Measurements from ENCODE around the gene SPRY1.

The SPRY1 gene

DNA sequence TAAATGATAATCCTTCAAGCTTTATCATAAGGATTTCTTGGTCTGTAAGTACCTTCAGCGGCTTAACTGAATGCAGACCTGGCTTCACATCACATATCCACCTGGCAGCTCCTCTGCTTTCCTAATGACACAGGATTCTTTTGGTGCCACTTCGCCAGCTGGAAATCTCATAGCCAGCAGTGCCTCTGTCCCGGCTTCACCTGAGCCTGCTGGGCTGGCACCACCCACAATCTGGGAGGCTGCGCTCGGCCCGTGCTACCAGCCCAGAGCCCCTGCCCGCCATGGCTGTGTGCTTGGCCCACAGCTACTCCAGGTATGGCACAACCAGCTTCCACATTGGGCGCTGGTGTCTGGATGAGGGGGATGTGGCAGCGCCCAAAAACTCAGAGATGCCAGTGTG lies 37.4 kb downstream of the SPRY1 start:
- Histone ChIP-seq H3K9me3 (ENCODE audit: control insufficient read depth, low read depth, low read length) (peaks cover 3% of the 10 kb centered on the region), H3K36me3 (ENCODE audit: control insufficient read depth, low read depth, low read length) (no peaks in the 10 kb centered on the region), H3K4me3 (ENCODE audit: low read length) (no peak overlapping the region), H3K4me1 (ENCODE audit: control insufficient read depth, low read depth, low read length) (no peaks in the 10 kb centered on the region), H3K27ac (ENCODE audit: low read length) (no peak overlapping the region), H3K27me3 (ENCODE audit: control insufficient read depth, insufficient read depth, low read length) (no peaks in the 10 kb centered on the region), H3K9ac (ENCODE audit: low read length) (no peak overlapping the region)

DNA sequence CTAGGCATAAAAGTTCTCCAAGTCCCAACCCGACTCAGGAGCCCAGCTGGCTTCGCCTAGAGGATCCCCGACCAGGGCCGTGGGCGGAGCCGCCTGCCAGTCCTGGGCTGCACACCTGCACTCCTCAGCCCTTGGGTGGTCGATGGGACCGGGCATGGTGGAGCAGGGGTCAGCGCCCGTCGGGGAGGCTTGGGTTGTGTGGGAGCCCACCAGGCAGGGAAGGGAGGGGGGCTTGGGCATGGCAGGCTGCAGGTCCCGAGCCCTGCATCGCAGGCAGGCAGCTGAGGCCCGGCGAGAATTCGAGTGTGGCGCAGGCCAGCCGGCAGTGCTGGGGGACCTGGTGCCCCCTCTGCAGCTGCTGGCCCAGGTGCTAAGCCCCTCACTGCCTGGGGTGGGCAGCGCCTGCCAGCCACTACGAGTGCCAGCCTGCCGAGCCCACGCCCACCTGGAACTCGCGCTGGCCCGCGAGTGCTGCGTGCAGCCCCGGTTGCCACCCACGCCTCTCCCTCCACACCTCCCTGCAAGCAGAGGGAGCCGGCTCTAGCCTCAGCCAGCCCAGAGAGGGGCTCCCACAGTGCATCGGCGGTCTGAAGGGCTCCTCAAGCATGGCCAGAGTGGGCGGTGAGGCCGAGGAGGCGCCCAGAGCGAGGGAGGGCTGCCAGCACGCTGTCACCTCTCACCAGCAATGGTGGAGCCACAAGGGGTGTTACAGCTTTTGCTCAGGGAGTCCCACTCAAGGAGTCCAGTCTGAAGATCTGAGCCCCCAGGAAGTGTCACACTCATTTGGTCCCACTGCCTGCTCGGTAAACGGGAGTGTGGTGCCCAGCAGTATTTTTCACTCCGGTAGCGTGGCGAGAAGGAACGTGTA lies 38.9 kb downstream of the SPRY1 start:
- H3K36me3 ChIP-seq (ENCODE audit: control insufficient read depth, low read depth, low read length): no peaks in the 10 kb centered on the region

DNA sequence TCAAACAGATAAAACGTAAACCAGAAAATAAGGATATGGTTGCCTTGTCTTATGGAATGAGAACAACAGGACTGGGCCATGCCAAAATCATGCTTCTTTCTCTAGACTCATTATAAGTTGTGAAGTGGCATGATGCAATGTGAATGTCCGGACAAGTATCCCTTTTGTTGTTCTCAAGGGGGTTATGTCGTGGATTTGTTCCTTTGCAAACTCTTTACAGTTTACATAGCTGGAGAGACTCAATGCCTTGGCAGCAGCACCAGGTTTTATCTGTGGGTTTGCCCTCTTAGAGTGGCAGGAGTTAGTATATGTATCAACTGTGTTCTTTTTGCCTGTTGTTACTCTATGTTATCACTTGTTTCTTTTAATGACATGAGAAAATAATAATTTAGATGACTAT lies 41.4 kb downstream of the SPRY1 start:
- Histone ChIP-seq H3K27ac (ENCODE audit: low read length) (no peak overlapping the region), H3K4me3 (ENCODE audit: low read length) (no peak overlapping the region), H3K4me1 (ENCODE audit: control insufficient read depth, low read depth, low read length) (peaks cover under 1% of the 10 kb centered on the region), H3K27me3 (ENCODE audit: control insufficient read depth, insufficient read depth, low read length) (no peaks in the 10 kb centered on the region), H3K9me3 (ENCODE audit: control insufficient read depth, low read depth, low read length) (peaks cover 3% of the 10 kb centered on the region), H3K9ac (ENCODE audit: low read length) (no peak overlapping the region), H3K36me3 (ENCODE audit: control insufficient read depth, low read depth, low read length) (no peaks in the 10 kb centered on the region)

More for the DNA sequence above, 38.9 kb downstream of the SPRY1 start:
- Histone ChIP-seq H3K27ac (ENCODE audit: low read length) (no peak overlapping the region), H3K9me3 (ENCODE audit: control insufficient read depth, low read depth, low read length) (peaks cover 3% of the 10 kb centered on the region), H3K4me1 (ENCODE audit: control insufficient read depth, low read depth, low read length) (no peaks in the 10 kb centered on the region), H3K4me3 (ENCODE audit: low read length) (no peak overlapping the region), H3K27me3 (ENCODE audit: control insufficient read depth, insufficient read depth, low read length) (no peaks in the 10 kb centered on the region), H3K9ac (ENCODE audit: low read length) (no peak overlapping the region)

DNA sequence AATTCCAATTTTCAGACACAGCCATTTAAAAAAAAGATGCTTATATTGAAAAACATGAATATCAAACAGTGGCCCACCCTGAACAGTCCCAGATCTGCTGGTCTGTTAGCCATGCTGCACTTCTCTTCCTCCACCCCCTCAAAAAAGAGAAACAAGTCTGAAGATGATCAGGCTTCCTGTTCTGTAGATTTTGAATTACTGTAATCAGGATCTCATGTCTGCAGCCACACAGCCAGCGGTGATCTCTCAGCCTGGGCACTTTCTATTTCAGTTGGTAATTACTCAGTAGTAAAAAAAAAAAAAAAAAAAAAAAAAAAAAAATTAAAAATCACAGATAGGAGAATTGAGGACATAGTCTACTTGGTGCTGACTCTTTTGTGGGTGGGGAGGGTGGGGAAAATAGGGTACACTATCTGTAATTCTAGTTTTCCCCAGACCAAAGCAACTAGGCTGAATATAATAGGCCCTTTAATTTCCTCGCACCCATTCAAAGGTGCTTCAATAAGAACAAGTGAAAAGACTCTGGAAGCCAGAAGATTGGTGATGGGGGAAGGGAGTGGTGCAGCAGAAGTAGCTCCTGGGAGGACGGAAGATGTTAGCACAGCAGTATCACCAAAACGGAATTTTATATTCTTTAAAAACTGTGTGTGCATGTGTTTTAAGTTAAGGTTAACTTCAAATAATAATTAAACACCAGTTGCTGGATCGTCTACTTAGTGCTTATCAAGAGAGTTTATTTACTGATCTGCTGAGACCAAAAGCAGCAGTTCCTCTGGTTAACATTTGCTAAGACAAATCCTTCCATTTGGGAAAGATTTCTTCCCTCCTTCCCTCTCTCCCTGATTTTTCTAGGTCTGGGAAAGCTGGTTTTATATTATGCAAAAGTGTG lies 47.0 kb downstream of the SPRY1 start:
- H3K9me3 ChIP-seq (ENCODE audit: control insufficient read depth, low read depth, low read length): no peaks in the 10 kb centered on the region
- peak overlapping the region; percentile 16 for H3K27ac ChIP-seq (ENCODE audit: low read length)
- H3K4me3 ChIP-seq (ENCODE audit: low read length): peak overlapping the region; percentile 34
- H3K9ac ChIP-seq (ENCODE audit: low read length): peak overlapping the region; percentile 12
- no peaks in the 10 kb centered on the region for H3K36me3 ChIP-seq (ENCODE audit: control insufficient read depth, low read depth, low read length)
- H3K27me3 ChIP-seq (ENCODE audit: control insufficient read depth, insufficient read depth, low read length): no peaks in the 10 kb centered on the region
- peaks cover 16% of the 10 kb centered on the region for H3K4me1 ChIP-seq (ENCODE audit: control insufficient read depth, low read depth, low read length)

DNA sequence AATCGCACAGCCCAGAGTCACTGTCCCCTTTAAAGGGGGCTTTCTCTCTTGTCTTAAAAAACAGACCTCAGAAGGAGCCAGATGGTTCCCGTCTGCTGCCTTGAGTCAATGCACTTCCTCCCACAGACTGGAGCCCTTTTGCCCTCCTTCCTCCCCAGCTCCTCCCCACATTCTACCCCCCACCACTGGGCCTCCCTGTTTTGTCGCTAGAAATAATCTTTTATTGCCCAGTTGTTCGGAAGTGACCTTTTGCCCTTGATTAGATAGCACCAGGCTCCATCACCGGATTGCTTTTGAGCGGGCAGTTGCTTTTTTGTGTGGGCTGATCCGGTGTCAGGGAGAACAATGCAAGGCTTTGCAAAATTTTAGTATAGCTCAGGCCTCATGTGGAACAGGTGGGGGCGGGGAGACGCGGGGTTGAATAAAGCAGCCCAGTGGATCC lies 47.7 kb downstream of the SPRY1 start:
- peak overlapping the region; percentile 12 for H3K9ac ChIP-seq (ENCODE audit: low read length)
- H3K27ac ChIP-seq (ENCODE audit: low read length): peak overlapping the region; percentile 4
- H3K27me3 ChIP-seq (ENCODE audit: control insufficient read depth, insufficient read depth, low read length): no peaks in the 10 kb centered on the region
- no peaks in the 10 kb centered on the region for H3K36me3 ChIP-seq (ENCODE audit: control insufficient read depth, low read depth, low read length)
- peak overlapping the region; percentile 34 for H3K4me3 ChIP-seq (ENCODE audit: low read length)
- peaks cover 16% of the 10 kb centered on the region for H3K4me1 ChIP-seq (ENCODE audit: control insufficient read depth, low read depth, low read length)
- no peaks in the 10 kb centered on the region for H3K9me3 ChIP-seq (ENCODE audit: control insufficient read depth, low read depth, low read length)

DNA sequence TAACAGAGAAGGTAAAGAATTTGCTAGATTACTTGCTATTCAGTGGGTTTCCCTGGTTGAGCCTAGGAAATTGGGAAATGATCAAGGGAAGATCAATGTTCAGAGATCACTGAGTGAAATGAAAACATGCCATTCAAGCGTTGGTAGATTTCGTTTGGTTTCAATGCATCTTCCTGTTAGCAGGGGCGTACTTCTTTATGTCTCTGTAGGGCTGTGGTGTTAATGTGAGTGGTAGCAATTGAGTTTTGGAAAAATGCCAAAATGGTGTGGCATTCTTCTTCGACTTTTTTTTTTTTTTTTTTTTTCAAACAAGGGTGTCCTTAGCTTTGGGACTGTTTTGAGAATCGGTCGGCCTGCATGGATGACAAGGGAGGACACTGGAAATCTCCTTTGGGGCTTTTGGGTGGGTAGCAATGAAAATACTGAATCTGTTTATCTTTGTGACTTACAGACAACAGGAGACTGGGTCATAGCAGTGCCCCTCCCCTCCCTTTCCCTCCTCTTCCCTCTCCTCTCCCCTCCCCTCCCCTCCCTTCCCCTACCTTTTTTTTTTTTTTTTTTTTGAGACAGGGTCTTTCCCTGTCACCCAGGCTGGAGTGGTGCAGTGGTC lies 50.4 kb downstream of the SPRY1 start:
- no peaks in the 10 kb centered on the region for H3K27me3 ChIP-seq (ENCODE audit: control insufficient read depth, insufficient read depth, low read length)
- H3K36me3 ChIP-seq (ENCODE audit: control insufficient read depth, low read depth, low read length): no peaks in the 10 kb centered on the region
- no peak overlapping the region for H3K27ac ChIP-seq (ENCODE audit: low read length)
- no peak overlapping the region for H3K9ac ChIP-seq (ENCODE audit: low read length)
- H3K9me3 ChIP-seq (ENCODE audit: control insufficient read depth, low read depth, low read length): no peaks in the 10 kb centered on the region
- peaks cover 16% of the 10 kb centered on the region for H3K4me1 ChIP-seq (ENCODE audit: control insufficient read depth, low read depth, low read length)
- H3K4me3 ChIP-seq (ENCODE audit: low read length): no peak overlapping the region

DNA sequence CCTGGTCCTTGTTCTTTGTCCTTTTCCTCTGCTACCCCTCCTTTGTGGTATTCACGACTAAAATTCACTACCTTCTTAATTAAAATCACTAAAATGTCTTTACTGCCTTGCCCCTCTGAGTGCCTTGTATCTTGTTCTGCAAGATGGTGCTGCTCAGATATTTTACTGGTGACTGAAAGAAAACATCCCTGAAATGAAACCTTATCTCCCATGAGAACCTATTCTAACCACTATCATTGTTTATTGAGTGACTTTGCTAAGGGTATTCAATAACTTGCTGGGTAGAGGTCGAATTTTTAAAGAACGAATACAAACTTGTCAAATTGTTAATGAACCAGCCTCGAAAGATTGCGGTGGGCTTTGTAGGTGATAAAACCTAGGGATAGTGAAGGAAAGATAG lies 52.8 kb downstream of the SPRY1 start:
- Histone ChIP-seq H3K27me3 (ENCODE audit: control insufficient read depth, insufficient read depth, low read length) (no peaks in the 10 kb centered on the region), H3K9ac (ENCODE audit: low read length) (no peak overlapping the region), H3K27ac (ENCODE audit: low read length) (no peak overlapping the region), H3K4me1 (ENCODE audit: control insufficient read depth, low read depth, low read length) (peaks cover 3% of the 10 kb centered on the region), H3K9me3 (ENCODE audit: control insufficient read depth, low read depth, low read length) (no peaks in the 10 kb centered on the region), H3K36me3 (ENCODE audit: control insufficient read depth, low read depth, low read length) (no peaks in the 10 kb centered on the region), H3K4me3 (ENCODE audit: low read length) (no peak overlapping the region)

DNA sequence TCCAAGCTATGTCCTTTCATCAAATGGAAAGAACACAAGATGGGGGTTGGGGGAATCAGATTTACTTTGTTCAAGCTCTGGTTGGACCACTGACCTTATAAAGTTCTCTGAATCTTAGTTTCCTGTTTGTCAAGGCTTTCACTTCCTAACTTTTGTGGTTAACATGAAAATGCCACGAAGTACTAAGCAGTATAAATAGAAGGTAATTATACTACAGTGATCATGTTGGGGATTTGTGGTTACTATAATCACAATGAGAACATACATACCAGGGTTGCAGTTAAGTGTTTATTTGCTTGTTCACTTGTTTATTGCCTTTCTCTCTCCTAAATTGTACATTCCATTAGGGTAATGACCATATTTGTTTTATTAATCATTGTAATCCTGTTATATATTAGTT lies 53.2 kb downstream of the SPRY1 start:
- no peak overlapping the region for H3K4me3 ChIP-seq (ENCODE audit: low read length)
- H3K27me3 ChIP-seq (ENCODE audit: control insufficient read depth, insufficient read depth, low read length): no peaks in the 10 kb centered on the region
- no peak overlapping the region for H3K27ac ChIP-seq (ENCODE audit: low read length)
- no peaks in the 10 kb centered on the region for H3K9me3 ChIP-seq (ENCODE audit: control insufficient read depth, low read depth, low read length)
- no peak overlapping the region for H3K9ac ChIP-seq (ENCODE audit: low read length)
- no peaks in the 10 kb centered on the region for H3K4me1 ChIP-seq (ENCODE audit: control insufficient read depth, low read depth, low read length)
- no peaks in the 10 kb centered on the region for H3K36me3 ChIP-seq (ENCODE audit: control insufficient read depth, low read depth, low read length)

DNA sequence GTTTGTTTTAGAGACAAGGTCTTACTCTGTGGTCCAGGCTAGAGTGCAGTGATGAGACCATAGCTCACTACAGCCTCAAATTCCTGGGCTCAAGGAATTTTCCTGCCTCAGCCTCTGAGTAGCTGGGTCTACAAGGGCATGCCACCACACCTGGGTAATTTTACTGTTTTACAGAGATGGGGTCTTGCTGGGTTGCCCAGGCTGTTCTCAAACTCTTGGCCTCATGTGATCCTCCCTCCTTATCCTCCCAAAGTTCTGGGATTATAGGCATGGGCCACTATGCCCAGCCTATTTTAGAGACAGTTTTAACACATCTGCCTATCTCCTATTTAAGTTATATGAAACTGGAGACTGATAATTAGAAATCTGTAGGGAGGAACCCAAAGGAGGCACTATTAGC lies 53.8 kb downstream of the SPRY1 start:
- H3K9me3 ChIP-seq (ENCODE audit: control insufficient read depth, low read depth, low read length): no peaks in the 10 kb centered on the region
- H3K4me1 ChIP-seq (ENCODE audit: control insufficient read depth, low read depth, low read length): no peaks in the 10 kb centered on the region
- H3K36me3 ChIP-seq (ENCODE audit: control insufficient read depth, low read depth, low read length): no peaks in the 10 kb centered on the region
- H3K27ac ChIP-seq (ENCODE audit: low read length): no peak overlapping the region
- H3K4me3 ChIP-seq (ENCODE audit: low read length): no peak overlapping the region
- H3K9ac ChIP-seq (ENCODE audit: low read length): no peak overlapping the region
- no peaks in the 10 kb centered on the region for H3K27me3 ChIP-seq (ENCODE audit: control insufficient read depth, insufficient read depth, low read length)

DNA sequence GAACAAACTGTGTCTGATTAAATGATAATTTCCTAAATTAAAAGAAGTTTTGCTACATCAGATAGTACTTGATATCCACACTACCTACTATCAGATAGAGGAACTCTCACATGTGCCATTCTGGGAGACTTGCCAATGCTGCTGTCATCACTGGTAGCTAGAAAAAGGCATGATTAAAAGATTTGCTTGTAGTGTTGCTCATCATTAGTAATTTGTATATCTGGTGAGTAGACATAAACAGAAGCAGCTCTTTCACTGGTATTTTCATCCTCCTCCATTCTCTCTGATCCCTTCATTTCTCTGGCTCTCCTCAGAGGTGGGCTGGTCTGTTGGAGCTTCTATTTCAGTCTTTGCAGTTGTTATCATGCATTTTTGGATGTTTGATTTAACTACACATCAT lies 56.0 kb downstream of the SPRY1 start:
- no peaks in the 10 kb centered on the region for H3K36me3 ChIP-seq (ENCODE audit: control insufficient read depth, low read depth, low read length)
- no peak overlapping the region for H3K4me3 ChIP-seq (ENCODE audit: low read length)
- no peak overlapping the region for H3K9ac ChIP-seq (ENCODE audit: low read length)
- no peaks in the 10 kb centered on the region for H3K4me1 ChIP-seq (ENCODE audit: control insufficient read depth, low read depth, low read length)
- H3K27ac ChIP-seq (ENCODE audit: low read length): no peak overlapping the region
- no peaks in the 10 kb centered on the region for H3K27me3 ChIP-seq (ENCODE audit: control insufficient read depth, insufficient read depth, low read length)
- H3K9me3 ChIP-seq (ENCODE audit: control insufficient read depth, low read depth, low read length): no peaks in the 10 kb centered on the region

DNA sequence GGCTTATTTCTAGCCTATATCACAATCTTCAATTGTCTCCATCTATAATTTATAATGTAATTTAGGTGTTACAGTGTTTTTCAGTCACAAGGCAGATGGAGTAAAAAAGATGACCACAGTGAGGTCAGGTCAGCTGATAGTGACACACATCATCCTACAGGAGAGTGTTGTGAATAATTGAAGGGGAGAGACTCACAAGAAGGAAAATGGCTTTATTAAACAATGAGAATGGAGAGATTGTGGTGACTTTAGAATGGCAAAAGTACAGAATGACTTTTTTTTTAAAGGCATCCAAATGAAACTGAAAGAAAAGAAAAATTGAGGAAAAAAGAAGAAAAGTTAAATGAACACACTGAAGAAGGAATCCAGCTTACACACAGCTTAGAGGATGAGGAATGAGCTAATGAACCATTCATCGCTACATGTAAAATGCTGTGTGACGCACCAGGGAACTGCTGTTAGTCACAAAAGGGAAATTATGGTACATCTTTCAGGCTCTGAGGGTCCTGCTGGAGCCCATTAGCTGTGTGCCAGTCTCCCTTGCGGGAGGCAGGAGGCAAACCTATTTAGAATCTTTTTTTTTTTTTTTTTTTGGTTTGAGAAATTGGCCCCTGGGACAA lies 56.6 kb downstream of the SPRY1 start:
- H3K27me3 ChIP-seq (ENCODE audit: control insufficient read depth, insufficient read depth, low read length): no peaks in the 10 kb centered on the region
- no peak overlapping the region for H3K27ac ChIP-seq (ENCODE audit: low read length)
- no peaks in the 10 kb centered on the region for H3K9me3 ChIP-seq (ENCODE audit: control insufficient read depth, low read depth, low read length)
- no peaks in the 10 kb centered on the region for H3K4me1 ChIP-seq (ENCODE audit: control insufficient read depth, low read depth, low read length)
- no peak overlapping the region for H3K9ac ChIP-seq (ENCODE audit: low read length)
- H3K4me3 ChIP-seq (ENCODE audit: low read length): no peak overlapping the region
- no peaks in the 10 kb centered on the region for H3K36me3 ChIP-seq (ENCODE audit: control insufficient read depth, low read depth, low read length)

All from iPS-18a (cell line).